Epidermal melanocyte (primary cell): ENCODE data around the gene TRIM9.

ENCODE experiments used
- DNase-seq: peaks from one replicate; pipeline ENCODE4 v3.0.0; 2011; ENCODE audit warnings: low spot score; ENCODE audit not compliant: insufficient read length

TRIM9 gene

GRCh38 chr14:51094901-51095853 is at the start of gene TRIM9:
TSS of gene TRIM9 (minus strand) at chr14:51095105. CDS start at chr14:51094939, 166 bp downstream.
- peak; percentile 91 for DNase-seq

DNA sequence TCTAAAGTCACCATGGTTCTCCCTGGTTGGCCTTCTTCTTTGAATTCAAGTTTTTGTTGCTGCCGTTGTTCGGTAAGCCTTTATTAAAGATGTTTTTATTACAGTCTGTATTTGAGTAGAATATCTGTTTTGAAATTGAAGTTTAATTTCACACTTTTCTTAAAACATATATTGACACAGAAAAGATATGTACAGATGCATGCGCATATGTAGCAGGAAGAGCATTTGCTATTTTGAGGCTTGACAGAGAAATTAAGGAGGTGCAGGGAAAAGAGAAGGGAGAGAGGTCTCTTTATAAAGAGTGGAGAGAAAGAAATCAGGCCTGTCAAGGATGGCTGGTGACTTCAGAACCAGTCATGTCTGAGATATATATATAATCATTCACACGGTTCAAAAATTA is 46.0 kb upstream of the TRIM9 start:
- no peak for DNase-seq

- no peak for DNase-seq
These were observed 45.4 kb upstream of the TRIM9 start for GRCh38 chr14:51140338-51140737.

DNA sequence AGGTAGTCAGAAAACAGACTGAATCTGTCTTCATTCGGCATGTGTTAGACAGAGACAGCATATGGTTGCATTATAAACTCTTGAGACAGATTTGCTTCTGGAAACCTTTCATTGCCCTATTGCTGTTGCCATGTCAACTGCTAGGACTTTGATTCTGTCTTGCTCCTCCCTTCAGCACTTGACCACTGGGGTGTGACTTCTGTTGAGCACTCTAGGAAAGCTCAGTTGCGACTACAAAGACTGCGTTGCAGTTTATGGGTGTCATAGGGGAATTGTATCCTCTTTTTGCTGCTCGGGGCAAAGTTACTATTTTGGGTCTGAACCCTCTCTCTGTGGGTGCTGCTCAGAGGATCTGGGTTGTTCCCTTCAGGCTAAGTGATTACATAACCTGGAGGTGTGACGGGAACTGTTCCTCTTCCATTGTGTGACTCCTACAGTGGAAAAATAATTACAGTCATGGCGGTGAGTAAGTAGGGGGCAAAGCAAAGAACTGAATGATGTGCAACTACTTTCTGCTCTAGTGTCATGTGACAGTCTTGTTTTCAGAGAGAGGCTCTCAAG is 44.3 kb upstream of the TRIM9 start:
- DNase-seq: no peak

DNA sequence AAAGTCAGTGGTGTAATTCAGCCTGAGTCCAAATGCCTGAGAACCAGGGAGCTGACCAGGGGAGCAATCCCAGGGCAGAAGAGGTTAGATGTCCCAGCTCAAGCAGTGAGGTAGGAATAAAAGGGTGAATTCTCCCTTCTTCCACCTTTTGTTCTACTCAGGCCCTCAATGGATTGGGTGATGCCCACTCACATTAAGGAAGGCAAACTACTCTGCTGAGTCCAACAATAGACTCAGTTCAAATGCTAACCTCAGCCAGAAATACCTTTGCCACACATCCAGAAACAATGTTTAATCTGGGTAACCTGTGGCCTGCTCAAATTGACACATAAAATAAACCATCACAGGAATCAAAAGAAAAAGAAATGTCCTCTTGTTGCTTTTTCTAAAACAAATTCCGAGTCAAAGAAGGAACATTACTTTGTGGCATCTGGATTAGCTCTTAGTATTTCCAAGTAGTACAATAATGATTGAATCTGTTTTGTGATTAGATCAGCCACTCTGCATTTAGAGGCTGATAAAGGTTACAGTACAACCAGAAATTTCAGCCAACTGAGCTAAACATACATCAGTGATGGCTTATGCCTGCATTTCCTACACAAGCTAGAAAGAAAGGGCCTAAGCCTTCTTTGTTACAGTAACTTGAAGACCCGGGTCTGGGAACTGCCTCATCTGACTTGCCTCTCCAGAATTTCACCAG is 43.6 kb upstream of the TRIM9 start:
- DNase-seq: no peak

DNA sequence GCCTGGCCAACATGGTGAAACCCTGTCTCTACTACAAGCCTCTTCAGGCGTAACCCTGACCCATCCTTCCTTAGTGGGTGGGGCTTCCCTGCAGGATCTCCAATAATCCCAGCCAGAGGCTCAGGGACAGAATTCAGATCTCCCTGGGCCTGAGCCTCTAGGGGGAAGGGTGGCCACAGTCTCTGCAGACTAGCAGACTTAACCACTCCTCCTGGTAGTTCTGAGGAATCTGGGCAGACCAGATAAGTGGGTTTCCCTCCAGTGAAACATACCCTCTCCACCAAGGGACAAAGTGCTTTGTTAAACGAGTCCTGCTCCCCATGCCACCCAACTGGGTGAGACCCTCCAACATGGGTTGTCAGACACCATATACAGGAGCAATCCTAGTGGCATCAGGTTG is 36.6 kb upstream of the TRIM9 start:
- no peak for DNase-seq

DNA sequence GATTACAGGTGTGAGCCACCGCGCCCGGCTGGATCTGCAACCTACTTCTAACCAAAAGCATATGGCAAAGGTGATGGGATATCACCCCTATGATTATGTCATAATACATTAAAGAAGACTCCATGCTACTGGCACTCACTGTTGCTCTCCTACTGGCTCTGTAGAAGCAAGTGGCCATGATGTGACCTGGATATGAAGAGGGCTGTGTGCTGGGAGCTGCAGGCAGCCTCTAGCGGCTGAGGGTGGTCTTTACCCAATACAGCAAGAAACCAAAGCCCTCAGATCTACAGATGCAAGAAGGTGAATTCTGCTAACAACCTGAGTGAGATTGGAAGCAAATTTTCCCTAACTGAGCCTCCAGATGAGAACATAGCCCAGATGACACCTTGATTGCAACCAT is 34.2 kb upstream of the TRIM9 start:
- DNase-seq: no peak

DNA sequence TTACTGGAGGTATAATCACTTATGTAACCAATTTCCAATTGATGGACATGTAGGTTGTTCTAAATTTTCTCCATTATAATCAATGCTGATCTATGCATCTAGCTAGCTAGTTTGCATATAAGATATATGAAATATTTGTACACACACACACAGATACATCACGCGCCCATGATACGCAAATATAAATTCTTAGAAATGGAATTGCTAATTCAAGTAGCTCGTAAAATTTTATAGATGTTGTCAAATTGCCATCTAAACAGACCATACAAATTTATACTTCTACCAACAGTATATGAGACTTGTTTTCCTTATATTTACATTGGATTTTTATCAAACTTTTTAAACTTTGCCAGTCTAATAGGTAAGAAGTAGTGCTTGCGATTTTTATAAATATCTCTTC is 29.1 kb upstream of the TRIM9 start:
- DNase-seq: no peak

- DNase-seq: no peak
These were observed 26.2 kb upstream of the TRIM9 start for GRCh38 chr14:51121096-51121495.

DNA sequence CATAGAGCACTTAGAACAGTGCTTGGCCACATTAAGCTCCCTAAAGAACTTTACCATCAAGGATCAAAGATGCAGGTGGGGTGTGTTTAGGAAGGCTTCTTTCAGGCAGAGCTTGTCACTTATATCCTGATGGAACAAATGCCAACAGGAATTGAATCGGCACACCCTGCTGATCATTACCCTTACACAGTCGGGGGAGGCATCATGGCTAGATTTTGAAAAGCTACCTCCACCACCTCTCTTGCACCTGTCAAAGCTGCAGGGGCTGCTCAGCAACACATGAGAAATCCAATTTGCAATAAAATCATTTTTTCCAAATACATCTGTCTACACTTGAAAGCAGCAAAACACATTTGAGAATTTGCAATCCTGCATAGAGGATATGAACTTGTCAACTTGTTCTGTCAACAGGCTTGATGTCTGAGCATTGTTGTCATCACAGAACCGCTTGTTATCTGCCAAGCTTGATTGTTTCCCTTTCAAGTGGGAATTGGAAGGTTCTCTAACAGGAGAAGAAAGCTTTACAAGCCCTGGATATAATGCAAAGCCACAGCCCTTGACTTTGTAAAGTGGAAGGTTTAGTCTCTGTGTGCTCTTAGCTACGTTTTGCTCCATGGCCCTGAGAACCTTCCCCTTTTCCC is 24.6 kb upstream of the TRIM9 start:
- DNase-seq: no peak

DNA sequence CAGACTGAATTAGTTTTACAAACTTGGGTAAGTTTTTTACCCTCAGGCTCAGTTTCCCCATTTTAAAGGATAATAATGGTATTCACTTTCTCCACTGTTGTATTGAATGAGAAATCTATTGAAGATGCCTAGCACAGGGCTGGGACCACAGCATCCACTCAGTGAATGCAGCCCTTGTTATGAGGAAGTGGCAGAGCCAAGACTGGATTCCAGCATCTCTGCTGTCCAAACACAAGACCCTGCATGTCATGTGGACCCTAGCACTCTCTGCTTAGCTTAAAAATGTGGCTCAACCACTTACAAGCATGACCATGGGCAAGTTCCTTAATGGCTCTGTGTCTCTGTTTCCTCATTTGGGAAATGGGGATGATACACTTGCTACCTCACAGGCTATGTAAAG is 24.1 kb upstream of the TRIM9 start:
- peak; percentile 41 for DNase-seq

GRCh38 chr14:51117593-51117992 is 22.7 kb upstream of the TRIM9 start:
- no peak for DNase-seq

- DNase-seq: no peak
These were observed 21.8 kb upstream of the TRIM9 start for GRCh38 chr14:51116682-51117081.

GRCh38 chr14:51109651-51110050 is 14.7 kb upstream of the TRIM9 start:
- no peak for DNase-seq

DNA sequence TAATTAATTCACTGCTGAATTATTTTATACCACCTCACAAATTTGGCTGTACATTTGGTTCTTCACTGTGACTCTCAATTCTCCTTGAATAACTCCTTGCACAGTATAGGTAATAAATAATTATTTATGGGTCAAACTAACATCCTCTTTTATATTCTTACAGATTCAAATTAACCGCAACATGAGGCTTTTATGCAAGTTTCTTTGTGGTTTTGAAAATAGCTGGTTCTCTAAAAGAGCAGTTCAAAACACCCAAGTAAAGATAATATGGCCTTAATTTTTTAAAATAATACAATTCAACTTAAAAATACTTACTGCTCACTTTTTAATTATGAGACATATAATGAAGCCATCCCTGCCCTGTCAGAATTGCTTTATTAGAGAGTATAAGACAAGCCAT is 12.9 kb upstream of the TRIM9 start:
- DNase-seq: no peak

DNA sequence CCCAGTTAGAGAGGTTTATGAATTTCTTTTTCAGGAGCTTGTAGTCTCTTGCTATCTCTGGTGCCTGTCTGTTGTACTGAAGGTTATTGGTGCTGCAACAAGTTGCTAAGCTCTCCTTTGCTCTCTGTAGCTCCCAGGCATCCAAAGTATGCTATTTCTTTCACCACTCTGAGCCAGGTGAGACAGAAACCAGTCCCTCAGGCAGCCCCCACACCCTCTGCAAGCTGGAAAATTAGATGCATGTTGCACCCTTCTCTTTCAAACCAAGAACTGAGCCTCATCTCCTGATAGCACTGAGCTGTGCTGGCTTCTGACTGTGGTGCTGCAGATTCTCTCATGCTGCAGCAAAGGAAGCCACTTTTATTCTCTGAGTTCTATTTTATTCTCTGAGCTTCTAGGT is 9.6 kb upstream of the TRIM9 start:
- no peak for DNase-seq

GRCh38 chr14:51097287-51097686 is 2.4 kb upstream of the TRIM9 start:
- no peak for DNase-seq

DNA sequence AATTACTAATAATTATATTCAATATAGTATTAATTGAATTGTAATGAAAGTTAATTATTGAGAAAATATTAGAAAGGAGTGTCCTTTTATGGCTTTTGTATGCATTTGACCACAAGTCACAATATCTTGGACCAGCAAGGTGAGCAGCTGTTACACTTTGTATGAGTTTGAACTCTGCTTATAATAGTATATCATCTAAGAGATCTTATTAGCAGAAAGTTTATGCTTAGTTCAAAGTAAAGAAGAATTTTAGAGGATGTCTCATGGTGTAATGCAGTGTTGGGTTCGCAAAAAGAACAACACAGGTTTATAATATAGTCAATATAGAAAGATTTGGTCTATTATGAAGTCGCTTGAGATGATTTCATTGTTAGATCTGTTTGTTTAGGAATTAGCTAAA is 2.0 kb upstream of the TRIM9 start:
- no peak for DNase-seq

DNA sequence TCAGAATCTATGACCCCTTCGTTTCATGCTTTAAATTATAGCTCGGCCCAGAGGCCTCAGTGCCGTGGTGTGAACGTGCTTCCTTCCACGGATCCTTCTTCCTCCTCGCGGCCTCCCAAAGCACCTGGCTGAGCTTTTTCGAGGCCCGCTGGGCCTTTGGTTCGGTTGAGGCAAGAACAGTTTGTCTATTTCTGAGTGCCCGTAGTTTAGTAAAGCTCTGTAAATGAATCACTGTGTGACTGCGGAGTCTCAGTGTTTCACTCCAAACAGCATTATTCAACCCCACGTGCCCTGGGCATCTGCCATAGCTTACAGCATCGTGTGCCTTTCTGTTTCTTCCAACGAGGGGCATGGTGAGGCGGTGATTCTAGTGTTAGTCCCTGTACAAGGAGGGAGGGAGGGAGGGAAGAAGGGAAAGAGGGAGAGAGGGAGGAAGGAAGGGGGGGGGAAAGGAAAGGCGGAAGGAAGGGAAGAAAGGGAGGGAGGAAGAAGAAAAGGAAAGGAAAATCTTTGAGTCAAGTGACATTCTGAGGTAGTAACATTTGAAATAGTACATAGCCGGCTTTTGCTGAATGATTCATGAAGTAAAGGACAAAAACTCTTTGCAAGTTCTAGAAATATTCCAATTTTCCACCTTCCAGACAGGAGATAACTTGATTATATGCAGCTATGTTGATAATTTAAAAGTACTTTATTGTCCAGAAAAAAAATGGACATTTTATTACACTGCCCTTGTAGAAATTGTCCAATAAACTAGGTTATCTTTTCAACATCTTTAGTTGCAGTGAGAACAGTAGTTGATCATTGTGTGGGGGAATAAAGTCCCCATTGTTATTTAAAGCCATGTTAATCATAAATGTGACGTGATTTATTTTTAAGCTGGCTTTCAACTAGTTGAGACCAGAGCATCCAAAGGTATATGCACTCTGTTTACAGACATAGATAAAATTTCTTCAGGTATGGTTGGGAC is 1.2 kb upstream of the TRIM9 start:
- no peak for DNase-seq

DNA sequence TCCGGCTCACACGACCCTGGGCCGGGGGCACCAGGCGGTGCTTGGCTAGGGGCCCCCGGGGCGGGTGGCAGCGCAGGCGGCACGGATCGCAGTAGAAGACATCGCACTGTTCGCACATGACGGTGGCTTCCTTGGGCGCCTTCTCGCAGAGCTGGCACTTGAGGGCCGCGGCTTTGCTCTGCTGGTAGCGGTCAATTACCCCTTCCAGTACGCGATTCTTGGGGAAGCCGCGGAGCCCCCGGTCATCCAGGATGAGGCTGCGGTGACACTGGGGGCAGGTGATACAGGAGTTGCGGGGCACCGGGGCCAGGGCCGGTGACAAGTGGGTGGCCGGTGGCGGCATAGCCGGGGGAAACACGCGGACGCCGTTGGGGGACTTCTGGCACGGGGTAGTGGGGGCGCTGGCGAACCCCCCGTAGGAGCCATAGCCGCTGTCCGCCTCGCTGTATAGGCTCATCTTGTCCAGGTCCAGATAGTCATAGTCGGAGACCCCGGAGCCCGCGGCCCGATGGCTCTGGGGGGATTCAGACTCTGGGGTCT is 553 bp downstream of the TRIM9 start:
- no peak for DNase-seq
